Measurements from ENCODE around the gene MAGIX. TPM values are rescaled to one million over a fixed set of nuclear protein-coding genes. Genes with fewer than 3 reads are reported as not detected.

Gene MAGIX
- total and polyA plus RNA-seq, 2 of the 4 experiments (the other 2 are of a cell fraction) = 0.72 to 1.1 TPM

GRCh38 chrX:49116716-49117115, 45.8 kb upstream of the MAGIX start:
- no peak overlapping the region for H4K8ac ChIP-seq (ENCODE audit: low read depth in 2 of 2, low read length in 2 of 2)
- H3K14ac ChIP-seq (replicated peaks; ENCODE audit: low read depth, low read length) = no peak overlapping the region
- H3K27ac ChIP-seq (ENCODE audit: insufficient read depth, low read length) = no peak overlapping the region
- H3K56ac ChIP-seq (ENCODE audit: extremely low read depth, insufficient read depth, low read length) = no peak overlapping the region
- no peak overlapping the region for H2AFZ ChIP-seq (replicated peaks; ENCODE audit: low read length, poor library complexity)
- no peak overlapping the region for H2BK15ac ChIP-seq (ENCODE audit: low read depth, low read length)
- no peak overlapping the region for H2AK5ac ChIP-seq (ENCODE audit: low read depth, low read length)
- H2BK5ac ChIP-seq (ENCODE audit: low read depth, low read length, poor library complexity, severe bottlenecking) = no peak overlapping the region
- no CpG with 5 or more reads among the region's 5 CpGs for WGBS, 2 experiments (ENCODE audit: extremely low coverage in 2 of 2, insufficient read length in 1 of 2)
- H3K79me1 ChIP-seq (ENCODE audit: low read depth in 1 of 2, low read length in 2 of 2) = 0 out of 4 replicates have a peak, but pooled peaks cover 0 to 3% of the 10 kb centered on the region in 2 experiments
- no TSS peak for BruUV-seq (replicated peaks)
- CTCF ChIA-PET = no interaction called here
- in situ Hi-C loops (cut with MboI; ENCODE audit: low sequenced_read_pairs) (no loop called here), intact Hi-C loops (cut with micrococcal nuclease) (no loop called here), dilution Hi-C loops (cut with HindIII; ENCODE audit: low sequenced_read_pairs, unreplicated experiment) (no loop called here)
- H2BK120ac ChIP-seq (ENCODE audit: low read depth, low read length) = no peak overlapping the region
- H4K91ac ChIP-seq (ENCODE audit: insufficient read depth, low read depth, low read length) = no peak overlapping the region
- peaks cover 20% of the 10 kb centered on the region for H3K36me3 ChIP-seq (ENCODE audit: control insufficient read depth, insufficient read depth, low read length)
- ATAC-seq (ENCODE audit: low read depth) = no peak
- H3K9me1 ChIP-seq (ENCODE audit: insufficient read depth, low read length) = no peaks in the 10 kb centered on the region
- no peaks in the 10 kb centered on the region for H3K4me1 ChIP-seq (ENCODE audit: control insufficient read depth, insufficient read depth, low read length)
- H3K4me3 ChIP-seq (ENCODE audit: insufficient read depth, low read depth, low read length) = no peak overlapping the region
- H4K20me1 ChIP-seq (ENCODE audit: insufficient read depth, low read length) = no peaks in the 10 kb centered on the region
- no peak overlapping the region for H2BK20ac ChIP-seq (ENCODE audit: low read depth, low read length)
- H3K18ac ChIP-seq (ENCODE audit: low read depth, low read length) = no peak overlapping the region
- H3K9me3 ChIP-seq (ENCODE audit: control insufficient read depth, insufficient read depth, low read length) = no peaks in the 10 kb centered on the region
- TF ChIP-seq MAFK (IDR thresholded peaks at IDR 0.05; ENCODE audit: low read depth, low read length) (no peak), FOS (IDR thresholded peaks at IDR 0.05; ENCODE audit: low read depth, low read length) (no peak), SMC3 (IDR thresholded peaks at IDR 0.05; ENCODE audit: low read depth, low read length) (no peak), BHLHE40 (IDR thresholded peaks at IDR 0.05; ENCODE audit: low read depth, low read length) (no peak), MAZ (IDR thresholded peaks at IDR 0.05; ENCODE audit: borderline replicate concordance, low read depth, low read length) (no peak), MXI1 (IDR thresholded peaks at IDR 0.05; ENCODE audit: borderline replicate concordance, low read depth, low read length) (no peak), NFE2L2 (IDR thresholded peaks at IDR 0.05; ENCODE audit: low read depth, low read length) (no peak), POLR2A (IDR thresholded peaks at IDR 0.05; ENCODE audit: low read depth, low read length) (no peak), CTCF (conservative IDR thresholded peaks at IDR 0.05; ENCODE audit: low read depth, low read length) (no peak), CHD1 (IDR thresholded peaks at IDR 0.05; ENCODE audit: low read depth, low read length) (no peak), RAD21 (IDR thresholded peaks at IDR 0.05; ENCODE audit: low read length) (no peak), RFX5 (IDR thresholded peaks at IDR 0.05; ENCODE audit: low read depth, low read length) (no peak), CEBPB (IDR thresholded peaks at IDR 0.05; ENCODE audit: low read depth, low read length) (no peak), USF2 (IDR thresholded peaks at IDR 0.05; ENCODE audit: low read depth, low read length) (no peak)
- DNase-seq = no peak
- POLR2A ChIA-PET (ENCODE audit: unreplicated experiment) = no interaction called here
- H3K23ac ChIP-seq (ENCODE audit: low read depth, low read length) = no peak overlapping the region
- no peak overlapping the region for H3K9ac ChIP-seq (ENCODE audit: low read depth, low read length)
- no peak overlapping the region for H4K5ac ChIP-seq (ENCODE audit: low read depth, low read length)
- no peaks in the 10 kb centered on the region for H3K27me3 ChIP-seq (ENCODE audit: control insufficient read depth, insufficient read depth, low read length)
- H2AK9ac ChIP-seq (replicated peaks; ENCODE audit: low read depth, low read length, poor library complexity) = no peak overlapping the region
- H3K4me2 ChIP-seq (ENCODE audit: low read depth, low read length) = no peak overlapping the region
- no peak overlapping the region for H3K4ac ChIP-seq (ENCODE audit: low read depth, low read length)
